HUDEP-2 (cell line): ENCODE results near the gene TAF4.
"Not testable (repeated sequence)": the region's sequence is repeated elsewhere in the genome, so short reads cannot be mapped to it uniquely, and the experiment has no call there.

ENCODE experiments used
- DNase-seq, 76 experiments: peaks; one replicate each; lab custom pipeline; 2025; ENCODE audit not compliant: unreplicated experiment in 76 of 76; lab: John Stamatoyannopoulos, UW

Gene TAF4

DNA sequence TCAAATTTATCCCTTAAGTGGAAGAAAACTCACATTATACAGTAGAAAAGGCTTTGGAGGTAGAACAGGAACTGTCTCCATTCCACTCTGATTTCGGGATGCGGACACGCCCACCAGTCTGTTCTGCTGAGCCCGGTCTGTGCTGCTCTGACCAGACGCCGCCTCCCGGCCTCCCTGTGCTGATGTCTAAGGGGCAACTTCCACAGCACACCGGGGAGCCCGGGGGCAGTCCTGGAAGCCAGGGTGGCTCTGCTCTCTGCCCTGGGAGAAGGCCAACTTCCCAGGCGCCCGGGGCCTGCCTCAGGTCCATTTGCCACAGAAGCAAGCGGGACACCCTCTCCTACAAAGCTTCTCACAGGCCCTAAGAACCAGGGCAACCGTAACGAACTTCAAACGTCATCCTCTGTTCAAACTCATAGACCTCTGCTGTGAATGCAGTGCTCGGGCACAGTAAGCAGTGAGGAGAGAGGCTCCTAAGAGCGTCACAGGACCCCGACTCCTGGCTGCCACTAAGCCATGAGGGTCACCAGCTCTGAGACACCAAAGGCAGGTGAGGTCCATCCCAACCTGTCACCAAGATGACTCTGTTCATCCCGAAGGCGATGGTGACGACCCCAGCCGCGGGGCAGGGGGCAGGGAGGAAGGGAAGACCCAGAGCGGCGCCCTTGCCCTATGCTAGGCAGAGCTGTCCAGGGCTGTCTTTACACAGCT, 5.6 kb downstream of the TAF4 start:
- DNase-seq = no peak

DNA sequence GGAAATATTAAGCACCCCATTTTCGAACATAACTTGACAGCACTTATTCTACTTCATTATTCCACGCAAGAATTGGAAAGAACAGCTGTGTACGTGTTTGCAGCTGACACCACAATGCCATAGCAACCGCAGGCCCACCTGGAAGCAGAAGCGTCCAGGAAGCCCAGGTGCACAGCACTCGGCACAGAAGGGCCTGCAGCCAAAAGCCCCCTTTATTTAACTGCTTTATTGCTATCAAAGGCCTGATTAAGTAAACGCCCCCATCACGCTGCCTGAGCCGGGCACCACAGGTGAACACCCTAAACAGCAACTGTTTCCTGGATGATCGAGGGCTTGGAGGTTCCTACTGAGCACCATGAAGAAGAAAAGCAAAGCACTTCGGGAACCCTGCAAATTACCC, 6.3 kb downstream of the TAF4 start:
- no peak for DNase-seq

DNA sequence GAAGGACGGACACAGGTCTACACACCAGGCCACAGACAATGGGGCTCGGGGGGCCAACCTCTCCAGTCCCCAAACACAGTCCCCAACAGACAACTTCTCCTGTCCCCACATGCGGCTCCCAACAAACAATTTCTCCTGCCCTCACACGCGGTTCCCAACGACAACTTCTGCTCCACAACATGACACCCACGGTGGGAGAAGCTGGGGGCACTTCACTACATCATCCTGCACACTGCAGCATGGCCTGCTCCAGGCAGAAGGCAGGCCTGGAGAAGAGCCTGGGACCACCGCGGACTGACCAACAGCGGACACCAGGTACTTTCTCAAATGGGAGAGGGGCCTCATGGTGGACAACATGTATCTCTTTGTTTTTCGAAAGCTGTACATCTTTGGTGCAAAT, 6.7 kb downstream of the TAF4 start:
- no peak for DNase-seq

DNA sequence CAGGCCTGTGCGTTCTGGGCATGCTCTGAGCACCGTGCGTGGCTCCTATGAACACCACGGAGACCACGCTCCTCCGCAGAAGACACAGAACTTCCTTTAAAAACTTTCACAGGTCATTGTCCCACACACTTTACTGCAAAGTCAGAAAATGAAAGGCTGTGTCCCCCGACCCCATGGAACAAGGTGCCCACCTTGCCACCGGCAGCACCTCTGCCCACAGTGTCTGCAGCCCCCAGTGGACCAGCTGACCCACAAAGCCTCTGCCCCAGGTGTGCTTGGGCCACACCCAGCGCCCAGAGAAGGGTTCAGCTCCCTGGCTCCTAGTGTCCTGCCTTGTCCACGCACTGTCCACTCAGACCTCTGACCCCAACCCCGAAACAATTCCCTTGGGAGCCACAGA, 8.7 kb downstream of the TAF4 start:
- DNase-seq = no peak

DNA sequence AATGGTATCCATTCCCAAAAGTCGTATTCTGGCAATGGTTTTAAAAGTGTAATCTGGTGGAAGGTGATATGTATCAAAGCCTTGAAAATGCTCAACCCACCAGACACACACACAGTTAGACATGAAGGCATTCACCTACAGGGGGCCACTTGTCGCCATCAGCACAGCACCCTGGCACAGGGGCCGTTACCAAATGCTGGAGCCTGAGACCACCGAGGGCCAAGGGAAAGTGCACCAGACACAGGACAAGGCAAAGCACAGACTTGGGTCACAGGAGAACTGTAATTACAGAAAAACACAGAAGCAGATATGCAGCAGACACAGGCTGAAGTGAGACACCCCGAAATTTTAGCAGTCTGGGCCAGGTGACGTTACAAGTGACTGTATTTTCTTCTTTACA, 9.3 kb downstream of the TAF4 start:
- no peak for DNase-seq

DNA sequence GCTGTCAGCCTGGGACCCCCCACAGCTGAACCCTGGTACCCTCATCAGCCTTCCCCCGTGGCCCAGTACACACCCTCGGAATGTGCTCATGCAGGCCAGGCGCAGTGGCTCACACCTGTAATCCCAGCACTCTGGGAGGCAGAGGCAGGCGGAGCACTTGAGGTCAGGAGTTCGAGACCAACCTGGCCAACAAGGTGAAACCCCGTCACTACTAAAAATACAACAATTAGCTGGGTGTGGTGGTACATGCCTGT, 9.9 kb downstream of the TAF4 start:
- DNase-seq = not testable (repeated sequence)

DNA sequence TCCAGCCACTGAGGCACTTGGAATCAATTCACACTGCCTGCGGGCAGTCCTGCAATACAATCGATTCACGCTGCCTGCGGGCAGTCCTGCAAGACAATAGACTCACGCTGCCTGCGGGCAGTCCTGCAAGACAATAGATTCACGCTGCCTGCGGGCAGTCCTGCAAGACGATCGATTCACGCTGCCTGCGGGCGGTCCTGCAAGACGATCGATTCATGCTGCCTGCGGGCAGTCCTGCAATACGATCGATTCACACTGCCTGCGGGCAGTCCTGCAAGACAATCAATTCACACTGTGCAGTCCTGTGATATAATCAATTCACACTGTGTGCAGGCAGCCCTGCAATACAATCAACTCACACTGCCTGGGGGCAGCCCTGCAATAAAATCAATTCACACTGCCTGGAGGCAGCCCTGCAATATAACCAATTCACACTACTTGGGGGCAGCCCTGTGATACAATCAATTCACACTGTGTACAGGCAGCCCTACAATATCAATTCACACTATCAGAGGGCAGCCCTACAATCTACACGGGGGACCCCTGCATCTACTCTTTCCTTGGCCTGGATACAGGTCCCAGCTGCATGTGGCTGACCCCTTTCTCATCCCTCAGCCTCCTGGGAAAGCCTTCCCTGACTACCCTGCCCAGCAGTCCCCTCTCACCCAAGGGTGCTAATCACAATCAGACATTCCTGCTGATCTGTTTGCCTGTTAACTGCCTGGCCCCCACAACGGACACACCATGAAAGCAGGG, 10.4 kb downstream of the TAF4 start:
- no peak for DNase-seq

DNA sequence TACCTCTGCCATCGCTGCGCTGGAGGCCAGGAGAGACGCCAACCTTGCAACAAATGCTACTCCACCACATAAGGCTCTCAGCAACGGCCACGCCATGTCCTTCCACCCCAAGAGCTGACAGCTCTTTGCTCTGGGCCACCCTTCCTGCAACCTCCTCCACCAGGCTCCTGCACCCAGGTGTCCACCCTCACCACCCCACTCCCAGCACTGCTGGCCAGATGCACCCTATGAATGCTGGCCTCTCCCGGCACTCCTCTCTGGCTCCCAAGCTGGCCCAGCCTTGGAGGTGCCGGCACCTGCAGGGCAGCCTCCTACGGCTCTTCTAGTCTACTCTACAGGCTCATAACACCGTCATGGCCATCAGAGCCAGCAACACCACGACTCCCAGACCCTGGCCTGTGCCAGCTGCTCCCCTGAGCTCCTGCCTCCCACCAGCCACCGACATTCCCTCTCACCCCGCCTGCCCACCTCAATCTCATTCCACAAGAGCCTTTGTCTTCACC, 11.2 kb downstream of the TAF4 start:
- no peak for DNase-seq

DNA sequence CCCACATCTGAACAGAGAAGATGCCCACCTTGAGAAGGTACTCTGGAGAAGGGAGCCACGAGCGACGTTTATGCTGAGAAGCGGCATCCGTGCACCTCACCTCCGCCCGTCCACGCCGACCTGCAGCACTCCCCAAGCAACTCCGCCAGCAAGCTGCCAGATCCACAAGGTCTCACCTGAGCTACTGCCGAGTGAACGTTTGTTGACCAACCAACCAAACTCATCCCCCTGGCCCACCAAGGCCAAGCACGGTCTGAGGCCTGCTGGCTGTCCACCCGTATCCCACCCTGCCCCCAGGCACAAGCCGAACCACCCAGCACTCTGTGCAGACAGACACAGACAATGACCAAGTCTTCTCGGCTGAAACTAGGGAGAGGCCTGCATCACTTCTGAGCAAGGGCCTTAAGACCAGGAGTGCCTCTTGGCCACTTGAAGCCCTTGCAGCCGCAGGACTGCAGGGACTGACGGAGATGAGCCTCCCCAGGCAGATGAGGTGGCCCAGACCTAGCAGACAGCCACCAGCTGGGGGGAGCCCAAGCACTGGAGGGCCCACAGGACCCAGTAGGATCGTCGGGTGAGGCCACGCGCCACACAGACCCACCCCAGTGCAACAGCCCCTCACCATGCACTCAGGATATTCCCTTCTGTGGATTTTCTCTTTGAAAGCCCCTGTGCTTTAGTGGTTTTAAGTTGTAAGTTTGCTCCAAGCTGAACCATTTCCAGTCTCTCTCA, 12.1 kb downstream of the TAF4 start:
- DNase-seq = no peak

DNA sequence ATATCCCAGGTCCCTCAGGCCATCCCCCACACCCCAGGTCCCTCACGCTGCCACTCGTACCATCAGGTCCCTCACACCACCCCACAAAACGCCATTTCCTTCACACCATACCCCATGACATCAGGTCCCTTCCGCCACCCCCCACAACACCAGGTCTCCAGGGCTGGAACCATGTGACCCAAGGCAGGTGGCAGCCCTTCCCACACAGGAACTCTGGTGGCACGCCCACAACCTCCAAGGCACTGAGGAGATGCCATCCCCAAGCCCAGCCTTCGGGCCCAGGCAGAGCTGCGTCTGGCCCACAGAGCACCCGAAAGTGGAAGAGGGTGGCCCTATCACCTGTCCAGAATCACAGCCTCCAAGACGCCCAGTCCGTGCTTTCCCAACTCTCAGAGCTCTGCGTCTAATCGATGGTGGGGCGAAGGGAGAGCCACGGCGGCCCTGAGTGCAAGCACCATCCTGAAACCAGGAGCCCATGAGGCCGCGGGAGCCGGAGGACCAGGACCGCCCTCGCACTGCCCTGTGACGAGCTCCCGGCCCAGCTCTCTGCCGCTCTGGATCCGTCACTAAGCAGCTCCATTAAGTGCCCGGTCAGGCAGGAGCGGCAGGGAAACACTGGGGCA, 12.7 kb downstream of the TAF4 start:
- DNase-seq = no peak

DNA sequence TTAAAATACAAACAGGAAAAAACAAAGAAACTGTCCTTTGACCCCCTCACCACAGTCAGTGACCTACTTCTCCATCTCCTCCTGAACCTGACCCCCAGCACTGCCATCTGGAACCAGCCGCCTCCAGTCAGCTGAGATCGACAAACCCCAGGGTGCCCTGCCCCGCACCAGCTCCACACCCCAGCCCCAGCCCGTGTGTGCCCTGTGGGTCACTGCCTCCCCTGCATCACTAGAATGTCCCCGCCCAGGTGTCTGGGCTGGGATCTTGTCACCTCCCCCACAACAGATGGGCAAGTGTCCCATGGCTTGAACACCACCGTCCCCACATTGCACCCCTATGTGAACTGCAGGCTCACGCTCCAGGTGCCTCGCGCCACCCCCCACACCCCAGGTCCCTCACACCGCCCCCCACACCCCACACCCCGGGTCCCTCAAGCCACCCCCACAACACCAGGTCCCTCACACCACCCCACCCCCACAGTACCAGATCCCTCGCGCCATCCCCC, 13.3 kb downstream of the TAF4 start:
- peak in 1 of 76 experiments; percentile 17 for DNase-seq

DNA sequence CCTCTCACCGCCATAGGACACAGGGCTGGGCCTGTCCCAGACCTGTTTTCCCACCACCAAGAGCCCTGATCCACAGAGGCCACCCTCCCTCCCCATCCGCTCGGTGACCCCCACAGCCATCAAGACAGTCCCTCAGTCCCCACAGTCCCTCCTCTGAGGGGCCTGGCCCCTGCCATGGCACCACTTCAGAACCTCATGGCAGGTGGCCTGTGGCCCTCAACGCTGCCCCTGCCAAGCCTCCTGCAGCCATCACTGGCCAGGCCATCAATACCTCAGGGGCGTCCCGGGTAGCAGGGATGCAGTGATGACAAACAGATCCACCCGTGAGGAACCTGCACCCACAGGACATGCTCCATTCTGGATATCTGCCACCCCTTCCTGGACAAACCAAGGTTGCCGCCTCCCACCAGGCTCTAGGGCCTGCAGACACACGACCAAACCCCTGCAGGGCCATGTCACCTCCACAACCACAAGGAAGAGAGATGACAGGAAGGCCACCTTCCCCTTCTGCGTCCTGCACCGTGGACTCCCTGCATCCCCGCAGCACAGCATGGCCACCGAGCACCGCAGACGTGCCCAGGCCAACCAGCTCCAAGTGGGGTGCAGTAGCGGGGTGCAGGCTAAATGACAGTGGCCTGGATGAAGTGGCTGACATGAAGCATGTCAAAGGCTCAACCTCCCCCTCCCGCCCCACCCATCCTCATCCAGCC, 14.0 kb downstream of the TAF4 start:
- no peak for DNase-seq

DNA sequence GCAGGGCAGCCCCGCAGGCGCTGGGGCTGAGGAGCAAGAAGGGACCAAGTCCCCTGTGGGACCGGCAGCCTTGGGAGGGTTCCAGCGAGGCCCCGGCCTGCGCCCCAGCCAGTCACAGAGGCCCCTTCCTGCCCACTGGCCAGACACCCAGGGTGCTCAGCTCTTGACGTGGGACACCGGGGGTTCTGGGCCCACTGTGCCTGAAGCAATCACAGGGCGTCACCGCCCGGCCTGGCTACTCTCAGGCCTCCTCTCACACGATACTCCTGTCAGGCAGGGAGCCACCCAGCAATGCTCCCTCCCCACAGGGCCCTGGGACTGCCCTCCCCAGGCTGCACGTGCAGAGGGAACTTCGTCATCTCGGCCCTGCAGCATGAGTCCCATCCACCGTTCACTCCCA, 14.5 kb downstream of the TAF4 start:
- DNase-seq = no peak

DNA sequence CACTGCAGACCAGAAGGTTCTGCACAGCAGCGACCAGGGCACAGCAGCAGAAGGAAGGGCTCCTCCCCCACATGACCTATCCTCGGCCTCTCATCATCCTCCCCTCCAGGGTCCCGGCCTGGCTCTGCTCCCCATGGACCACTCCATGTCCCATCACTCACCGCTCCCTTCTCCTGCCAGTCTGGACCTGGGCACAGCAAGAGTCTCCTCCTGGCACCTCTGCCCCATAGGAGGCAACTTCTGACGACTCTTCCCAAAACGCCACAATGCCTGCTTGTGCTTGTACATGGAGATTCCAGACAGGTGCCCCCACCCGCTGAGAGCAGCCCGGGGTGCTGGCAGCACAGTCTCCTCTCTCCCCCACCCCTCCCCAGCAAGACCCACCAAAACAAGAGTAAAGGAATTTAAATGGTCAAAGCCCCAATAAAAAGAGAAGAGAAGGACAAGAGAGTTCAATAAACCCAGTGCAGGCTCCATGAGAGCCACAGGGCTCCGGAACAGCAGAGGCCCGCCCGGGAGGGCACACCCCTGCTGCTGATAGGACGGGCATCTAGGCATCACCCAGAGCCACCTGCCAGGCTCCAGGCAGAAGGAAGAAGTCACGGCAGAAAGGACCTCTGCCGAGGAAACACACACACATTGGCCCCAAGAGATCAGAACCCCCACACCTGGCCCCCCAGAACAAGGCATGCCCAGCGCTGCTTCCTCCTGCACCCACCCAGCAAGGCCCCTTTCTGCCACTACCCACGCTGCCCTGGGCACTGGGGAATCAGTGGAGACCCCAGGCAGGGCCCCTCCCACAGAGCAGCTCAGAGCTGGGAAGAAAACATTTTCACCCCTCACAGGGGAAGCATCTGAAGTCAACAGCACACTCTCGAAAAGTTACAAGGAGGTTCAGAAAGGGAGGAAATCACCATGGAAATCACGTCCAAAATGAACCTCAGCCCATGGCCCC, 15.2 kb downstream of the TAF4 start:
- DNase-seq = peak in 11 of 76 experiments; percentile 8 to 38 (median 19)

DNA sequence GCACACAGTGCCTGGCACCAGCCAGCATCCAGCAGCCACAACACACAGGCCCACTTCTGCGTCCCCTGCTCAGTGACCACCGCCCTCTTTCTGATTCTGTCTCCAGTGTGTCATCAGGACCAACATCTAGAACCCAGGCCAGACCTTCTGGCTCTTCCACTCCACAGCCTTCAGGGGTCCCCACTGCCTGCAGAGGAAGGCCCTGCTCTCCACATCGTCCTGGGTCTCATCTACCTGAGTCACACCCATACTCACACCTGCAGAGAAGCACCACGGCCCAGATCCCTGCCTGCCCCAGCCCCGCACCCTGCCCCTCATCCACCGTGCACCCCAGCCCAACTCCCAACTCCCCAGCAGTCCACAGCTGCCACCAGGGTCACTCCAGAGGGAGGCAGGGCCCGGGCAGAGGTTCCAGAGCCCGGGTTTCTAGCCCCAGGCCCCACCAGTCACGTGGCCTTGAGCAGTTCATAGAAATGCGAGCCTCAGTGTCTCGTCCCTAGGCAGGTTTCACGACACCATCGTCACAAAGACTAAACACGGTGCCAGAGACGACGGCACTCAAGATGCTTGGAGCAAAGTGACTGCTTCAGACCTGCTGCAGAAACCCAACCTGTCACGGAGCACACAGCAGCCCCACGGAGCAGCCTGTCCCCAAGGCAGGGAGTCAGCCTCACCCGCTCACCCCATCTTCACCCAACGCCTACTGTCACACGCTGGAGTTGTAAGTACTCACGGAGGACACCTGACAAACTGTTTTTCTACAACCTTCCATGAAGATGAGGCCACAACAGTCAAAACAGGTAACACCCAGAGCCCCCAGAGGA, 16.1 kb downstream of the TAF4 start:
- no peak for DNase-seq

DNA sequence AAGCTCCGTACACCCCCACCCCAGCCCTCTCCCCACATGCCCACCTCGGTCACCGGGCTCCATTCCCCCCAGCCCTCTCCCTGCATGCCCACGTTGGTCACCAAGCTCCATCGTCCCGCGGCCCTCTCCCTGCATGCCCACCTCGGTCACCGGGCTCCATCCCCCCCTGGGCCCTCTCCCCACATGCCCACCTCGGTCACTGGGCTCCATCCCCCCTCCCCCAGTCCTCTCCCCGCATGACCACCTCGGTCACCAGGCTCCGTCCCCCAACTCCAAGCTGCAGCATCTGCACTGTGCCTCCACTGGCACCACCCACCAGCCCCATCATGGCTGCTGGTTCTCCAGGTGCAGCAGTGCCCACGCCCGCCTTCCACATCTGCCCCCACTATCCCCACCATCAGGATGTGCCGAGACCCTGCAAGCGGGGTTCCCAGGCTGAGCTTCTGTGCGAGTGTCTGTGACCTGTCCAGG, 16.8 kb downstream of the TAF4 start:
- no peak for DNase-seq

DNA sequence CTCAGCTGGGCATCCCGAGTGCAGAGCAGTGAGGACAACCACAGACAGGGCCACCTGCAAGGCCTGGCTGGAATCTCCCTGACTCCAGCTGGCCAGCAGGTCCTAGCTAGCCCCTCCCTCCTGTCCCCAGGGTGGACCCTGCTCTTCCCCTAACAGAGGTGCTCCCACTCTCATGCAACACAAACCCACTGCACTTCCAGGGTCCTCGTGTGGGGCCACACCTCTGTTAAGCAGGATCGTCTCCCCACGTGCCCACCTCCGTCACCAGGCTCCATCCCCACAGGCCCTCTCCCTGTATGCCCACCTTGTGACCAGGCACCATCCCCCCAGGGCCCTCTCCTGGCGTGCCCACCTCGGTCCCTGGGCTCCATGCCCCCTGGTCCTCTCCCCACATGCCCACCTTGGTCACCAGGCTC, 17.3 kb downstream of the TAF4 start:
- no peak for DNase-seq

DNA sequence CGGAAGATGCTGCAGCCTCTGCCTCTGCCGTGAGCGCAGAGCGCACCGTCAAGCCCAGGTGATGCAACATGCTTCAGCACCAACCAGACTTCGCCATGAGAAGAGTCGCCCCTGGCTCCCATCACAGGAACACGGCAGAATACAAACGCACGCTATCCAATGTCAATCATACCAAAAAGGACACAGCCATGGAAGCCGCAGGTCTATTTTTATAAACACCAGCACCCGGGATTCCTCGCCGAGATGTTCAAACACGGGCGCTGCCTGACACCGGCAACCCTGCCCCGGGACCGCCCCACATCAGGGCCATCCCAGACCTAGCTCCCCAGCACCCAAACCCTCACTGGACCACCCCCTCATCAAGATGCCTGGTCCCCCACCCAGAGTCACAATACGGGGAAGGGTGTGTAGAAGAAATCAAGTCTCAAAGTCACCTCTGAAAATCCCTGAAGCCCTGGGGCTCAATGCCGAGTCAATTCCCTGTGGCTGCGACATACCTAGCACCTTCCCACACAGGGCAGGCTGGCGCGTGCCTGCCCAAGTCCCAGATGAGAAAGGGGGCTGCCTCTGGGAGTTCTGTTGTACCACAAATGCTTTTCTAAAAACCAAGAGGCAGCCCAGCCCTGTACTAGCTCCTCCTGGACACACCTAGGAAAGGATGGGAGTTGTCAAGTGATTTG, 17.9 kb downstream of the TAF4 start:
- DNase-seq = no peak
